H1 (cell line): ENCODE measurements around the gene NEK4. TPM values are rescaled to one million over a fixed set of nuclear protein-coding genes. Genes with fewer than 3 reads are reported as not detected.

Source experiments
- CHD7 ChIP-seq: fragments of 300-600 bp; sonication (generic); IDR thresholded peaks from 2 replicates; pipeline ENCODE4 v1.7.1; 2012; ENCODE audit warnings: low read length, moderate library complexity, mild to moderate bottlenecking, inconsistent platforms; ENCODE audit not compliant: insufficient replicate concordance
- CTCF ChIP-seq, 3 experiments: IDR thresholded peaks; 1 replicate in 2 of 3; 2 replicates in 1 of 3; pipeline versions ENCODE4 v1.5.1 to v1.6.1; 2011; ENCODE audit warnings: low read length in 3 of 3, mild to moderate bottlenecking in 3 of 3, inconsistent platforms in 2 of 3, low read depth in 1 of 3, moderate library complexity in 1 of 3; ENCODE audit not compliant: insufficient read depth in 1 of 3; ENCODE audit errors: control extremely low read depth in 1 of 3
- GTF2F1 ChIP-seq: IDR thresholded peaks from 2 replicates; pipeline ENCODE4 v1.6.1; 2012; ENCODE audit warnings: low read depth, low read length, improper control_type of control experiment, borderline replicate concordance
- JUN ChIP-seq: IDR thresholded peaks from 2 replicates; pipeline ENCODE4 v1.6.1; 2011; ENCODE audit warnings: low read depth, mild to moderate bottlenecking, improper control_type of control experiment, low read length
- KDM1A ChIP-seq: fragments of 200-600, 300-600 bp; sonication (generic); IDR thresholded peaks from 2 replicates; pipeline ENCODE4 v1.7.1; 2016; ENCODE audit warnings: mild to moderate bottlenecking, low read length, borderline replicate concordance
- SRF ChIP-seq: IDR thresholded peaks from 2 replicates; pipeline ENCODE4 v1.6.1; 2011; ENCODE audit warnings: mild to moderate bottlenecking, low read depth, low read length, moderate library complexity
- TAF7 ChIP-seq: optimal IDR thresholded peaks from 2 replicates; pipeline ENCODE3; 2011; ENCODE audit warnings: low read depth, mild to moderate bottlenecking, inconsistent platforms, low read length, moderate library complexity, borderline replicate concordance
- polyA plus RNA-seq, 7 experiments: library from polyadenylated mRNA; depleted of rRNA in 3 of 7; stranded (reverse) in 5 of 7; unstranded in 2 of 7; fragments of >200 nt in 5 of 7; fragments of 200-250 nt in 2 of 7; gene quantifications; 1 replicate in 5 of 7; 2 replicates in 1 of 7; 4 replicates in 1 of 7; pipeline versions ENCODE4 v1.2.1 to v1.2.3, GENCODE V29; 2011 to 2013; ENCODE audit warnings: missing spikeins in 2 of 7, mixed read lengths in 2 of 7
- total RNA-seq: library from RNA; stranded (reverse); fragmentation: NEBNext Ultra II Directional; extraction: Animal tissue kit (Norgen Biotek cat#: 25700); gene quantifications from 2 replicates; pipeline ENCODE4 v1.2.1, GENCODE V29; 2021
- TF ChIP-seq, protein P1 (sequence below): IDR thresholded peaks from 2 replicates; pipeline ENCODE4 v1.6.1; 2011; ENCODE audit warnings: low read length, improper control_type of control experiment

Gene NEK4
- total and polyA plus RNA-seq, 2 of the 8 experiments (the other 6 are each of a cell fraction or from before 2014, with no cell fraction given) = 7.5 to 40.0 TPM

GRCh38 chr3:52783211-52783555 is 12.4 kb upstream of the NEK4 start (continued):
- TF ChIP-seq CHD7 (no peak), TAF7 (no peak), KDM1A (no peak), GTF2F1 (no peak), CTCF (IDR thresholded peaks at IDR 0.05; ENCODE audit: control extremely low read depth in 1 of 3, insufficient read depth in 1 of 3, low read depth in 1 of 3, low read length in 3 of 3) (no peak), SRF (no peak), JUN (no peak)
- TF ChIP-seq, protein P1, sequence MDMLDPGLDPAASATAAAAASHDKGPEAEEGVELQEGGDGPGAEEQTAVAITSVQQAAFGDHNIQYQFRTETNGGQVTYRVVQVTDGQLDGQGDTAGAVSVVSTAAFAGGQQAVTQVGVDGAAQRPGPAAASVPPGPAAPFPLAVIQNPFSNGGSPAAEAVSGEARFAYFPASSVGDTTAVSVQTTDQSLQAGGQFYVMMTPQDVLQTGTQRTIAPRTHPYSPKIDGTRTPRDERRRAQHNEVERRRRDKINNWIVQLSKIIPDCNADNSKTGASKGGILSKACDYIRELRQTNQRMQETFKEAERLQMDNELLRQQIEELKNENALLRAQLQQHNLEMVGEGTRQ = no peak
